Natural killer cell (primary cell): ENCODE measurements around the gene GALNT9. TPM values are rescaled to one million over a fixed set of nuclear protein-coding genes. Genes with fewer than 3 reads are reported as not detected.

ENCODE experiments used
- ATAC-seq, 3 donors: fragments of 150-1000 bp in 2 of 3; fragments of 200-7000 bp in 1 of 3; cut with Tn5 transposase; 1 replicate in 1 of 3; 2 replicates in 2 of 3; pipeline ENCODE4 v1.10.0; 2021; ENCODE audit warnings: mild to moderate bottlenecking in 2 of 3, moderate library complexity in 2 of 3
- DNase-seq, 2 donors: peaks; one replicate each; pipeline versions ENCODE4 v3.0.0 to v3.0.0-alpha.2; 2013 to 2021; ENCODE audit warnings: mixed read lengths in 1 of 2
- H3K27ac ChIP-seq: one replicate; pipeline ENCODE4 v1.5.1; 2013; ENCODE audit warnings: mild to moderate bottlenecking, low read length
- H3K27me3 ChIP-seq: one replicate; pipeline ENCODE4 v1.6.1; 2013; ENCODE audit warnings: low read length; ENCODE audit not compliant: control insufficient read depth, insufficient read depth
- H3K36me3 ChIP-seq: one replicate; pipeline ENCODE4 v1.6.1; 2013; ENCODE audit warnings: low read length; ENCODE audit not compliant: control insufficient read depth, insufficient read depth
- H3K4me1 ChIP-seq: one replicate; pipeline ENCODE4 v1.6.1; 2013; ENCODE audit warnings: low read length; ENCODE audit not compliant: control insufficient read depth, insufficient read depth
- H3K4me3 ChIP-seq: one replicate; pipeline ENCODE4 v1.5.1; 2013; ENCODE audit warnings: low read length
- H3K9me3 ChIP-seq: one replicate; pipeline ENCODE4 v1.6.1; 2013; ENCODE audit warnings: low read length; ENCODE audit not compliant: control insufficient read depth, insufficient read depth
- H3K27ac Mint-ChIP-seq, 2 donors: one replicate each; pipeline ENCODE4 v1.8.0; 2022; ENCODE audit warnings: mild to moderate bottlenecking in 2 of 2, mixed read lengths in 2 of 2, moderate library complexity in 1 of 2
- H3K27me3 Mint-ChIP-seq, 2 donors: one replicate each; pipeline ENCODE4 v1.8.0; 2022; ENCODE audit warnings: low read depth in 2 of 2, mixed read lengths in 2 of 2
- H3K36me3 Mint-ChIP-seq: one replicate; pipeline ENCODE4 v1.8.0; 2022; ENCODE audit warnings: mixed read lengths
- H3K4me1 Mint-ChIP-seq, 2 donors: one replicate each; pipeline ENCODE4 v1.8.0; 2022; ENCODE audit warnings: mixed read lengths in 2 of 2
- H3K4me3 Mint-ChIP-seq: one replicate; pipeline ENCODE4 v1.8.0; 2022; ENCODE audit warnings: mild to moderate bottlenecking, moderate library complexity, mixed read lengths
- H3K9me3 Mint-ChIP-seq, 2 donors: one replicate each; pipeline ENCODE4 v1.8.0; 2022; ENCODE audit warnings: mixed read lengths in 2 of 2
- CTCF ChIP-seq: fragments of 200-600 bp; IDR thresholded peaks from one replicate; pipeline ENCODE4 v1.8.0; 2022; ENCODE audit warnings: antibody characterized with exemption
- WGBS: methylation state at CpG from one replicate; pipeline ENCODE4 v1.1.7; 2013; ENCODE audit warnings: missing lambda C conversion rate; ENCODE audit not compliant: insufficient coverage; 5-methylcytosine and 5-hydroxymethylcytosine counted together
- intact Hi-C: fragments of 100-400 bp; cut with micrococcal nuclease; formaldehyde crosslinking; loops from one replicate; pipeline ENCODE4 v1.14.2; 2022
- total RNA-seq, 4 donors: library from RNA; stranded (reverse); fragments of 120-200 nt in 1 of 4; gene quantifications; one replicate each; pipeline versions ENCODE4 v1.2.3 to v1.2.4, GENCODE V29; 2013 to 2022

Gene GALNT9
- total RNA-seq, 3 donors from 2014 or later (not counting 1 experiment from before 2014, with no cell fraction given), result not detected

GRCh38 chr12:132171968-132172521, 157.3 kb downstream of the GALNT9 start:
- intact Hi-C loops, result no loop called here
- no peak overlapping the region for H3K4me3 ChIP-seq
- Mint-ChIP-seq H3K4me3 (no peak overlapping the region), H3K4me1 (peaks cover 0 to 1% of the 10 kb centered on the region in 2 donors), H3K9me3 (peaks cover under 1 to 1% of the 10 kb centered on the region in 2 donors), H3K36me3 (no peaks in the 10 kb centered on the region), H3K27me3 (peaks cover 0 to 3% of the 10 kb centered on the region in 2 donors), H3K27ac (no peak overlapping the region)
- no peaks in the 10 kb centered on the region for H3K36me3 ChIP-seq
- H3K27me3 ChIP-seq, result no peaks in the 10 kb centered on the region
- DNase-seq (no peak), ATAC-seq (no peak)
- WGBS, result 88% methylated on average over 21 of the region's 28 CpGs
- H3K9me3 ChIP-seq, result no peaks in the 10 kb centered on the region
- no peak overlapping the region for H3K27ac ChIP-seq
- no peak for TF ChIP-seq CTCF
- peaks cover 3% of the 10 kb centered on the region for H3K4me1 ChIP-seq

- no peak for DNase-seq
- no peaks in the 10 kb centered on the region for H3K27me3 ChIP-seq
Observed at GRCh38 chr12:132171293-132171967, 158.0 kb downstream of the GALNT9 start.

GRCh38 chr12:132170637-132171292, 158.6 kb downstream of the GALNT9 start:
- H3K4me1 Mint-ChIP-seq, result peaks cover 0 to 5% of the 10 kb centered on the region in 2 donors
- 91% methylated on average over 33 of the region's 33 CpGs for WGBS
- ATAC-seq, result no peak
- Histone ChIP-seq H3K27ac (no peak overlapping the region), H3K4me3 (no peak overlapping the region), H3K27me3 (no peaks in the 10 kb centered on the region), H3K9me3 (no peaks in the 10 kb centered on the region), H3K4me1 (peaks cover 3% of the 10 kb centered on the region), H3K36me3 (no peaks in the 10 kb centered on the region)
- peaks cover 0 to 6% of the 10 kb centered on the region in 2 donors for H3K27me3 Mint-ChIP-seq
- no peak overlapping the region for H3K4me3 Mint-ChIP-seq
- H3K9me3 Mint-ChIP-seq, result peaks cover 3 to 9% of the 10 kb centered on the region in 2 donors
- DNase-seq, result no peak
- H3K36me3 Mint-ChIP-seq, result no peaks in the 10 kb centered on the region
- intact Hi-C loops, result no loop called here
- no peak for TF ChIP-seq CTCF
- H3K27ac Mint-ChIP-seq, result no peak overlapping the region

More at GRCh38 chr12:132171293-132171967, 158.0 kb downstream of the GALNT9 start:
- H3K4me3 ChIP-seq, result no peak overlapping the region
- no peak for ATAC-seq
- TF ChIP-seq CTCF, result no peak
- no peak overlapping the region for H3K4me3 Mint-ChIP-seq
- WGBS, result 83% methylated on average over 24 of the region's 24 CpGs
- no peaks in the 10 kb centered on the region for H3K36me3 ChIP-seq
- H3K36me3 Mint-ChIP-seq, result no peaks in the 10 kb centered on the region
- peaks cover 0 to 6% of the 10 kb centered on the region in 2 donors for H3K27me3 Mint-ChIP-seq
- H3K4me1 ChIP-seq, result peaks cover 3% of the 10 kb centered on the region
- H3K9me3 ChIP-seq, result no peaks in the 10 kb centered on the region
- intact Hi-C loops, result no loop called here
- no peak overlapping the region for H3K27ac Mint-ChIP-seq
- H3K9me3 Mint-ChIP-seq, result peaks cover 3 to 6% of the 10 kb centered on the region in 2 donors
- no peak overlapping the region for H3K27ac ChIP-seq
- H3K4me1 Mint-ChIP-seq, result peaks cover 0 to 5% of the 10 kb centered on the region in 2 donors
